T-helper 9 cell (primary cell): ENCODE measurements around the gene NT5C.

Experiments
- DNase-seq: peaks from one replicate; pipeline ENCODE4 v3.0.0-alpha.2; 2020

Gene NT5C

DNA sequence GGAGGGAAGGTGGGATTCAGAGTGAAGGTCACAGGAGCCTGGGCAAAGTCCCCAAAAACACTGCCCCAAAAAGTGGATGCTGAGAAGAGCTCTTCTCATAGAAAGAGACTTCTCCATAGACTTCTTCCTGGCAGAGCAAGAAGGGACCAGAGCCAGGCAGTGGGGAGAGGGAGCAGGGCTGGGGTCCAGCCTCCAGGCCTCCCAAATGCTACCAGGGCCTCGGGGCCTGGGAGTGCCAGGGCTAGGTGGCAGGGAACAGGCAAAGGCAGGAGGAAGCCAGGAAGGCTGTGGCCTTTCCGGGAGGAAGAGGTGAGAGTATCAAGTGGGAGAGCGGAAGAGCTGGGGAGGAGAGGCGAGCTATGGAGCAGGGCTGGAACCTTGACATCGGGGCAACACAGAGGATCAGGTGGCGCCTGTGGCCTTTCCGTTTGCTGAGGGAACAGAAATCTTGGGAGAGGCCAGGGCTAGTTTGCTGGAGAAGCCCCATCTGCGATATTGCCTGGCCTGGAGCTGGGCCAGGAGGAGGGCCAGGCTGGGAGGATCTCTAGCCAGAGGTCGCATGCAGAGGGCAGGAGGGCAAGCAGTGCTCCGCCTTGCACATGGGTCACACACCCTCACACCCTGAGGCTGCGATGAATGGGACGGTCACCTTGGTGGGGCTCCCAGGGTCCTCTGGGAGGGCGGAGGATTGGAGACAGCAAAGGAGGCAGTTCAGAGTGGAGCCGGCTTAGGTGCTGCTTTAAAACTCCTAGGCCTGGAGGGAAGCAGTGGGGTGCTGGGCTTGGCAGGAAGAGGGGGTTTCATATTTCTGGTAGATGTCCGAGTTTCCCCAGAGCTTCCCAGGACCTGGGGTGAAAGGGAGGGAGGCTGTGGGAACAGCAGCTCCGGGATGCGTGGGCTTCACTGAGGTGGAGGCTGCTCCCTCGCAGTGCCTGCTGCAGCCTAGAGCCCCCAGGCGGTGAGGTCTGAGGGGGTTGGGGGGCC lies 40.4 kb downstream of the NT5C start:
- DNase-seq = no peak

GRCh38 chr17:75088465-75089417 lies 42.8 kb downstream of the NT5C start:
- no peak for DNase-seq

GRCh38 chr17:75087558-75088453 lies 43.7 kb downstream of the NT5C start, which contains the start of gene SLC16A5:
SLC16A5 (plus strand) TSS chr17:75087954; CDS start chr17:75093637, 5,683 bp downstream.
- DNase-seq = peak; percentile 21

DNA sequence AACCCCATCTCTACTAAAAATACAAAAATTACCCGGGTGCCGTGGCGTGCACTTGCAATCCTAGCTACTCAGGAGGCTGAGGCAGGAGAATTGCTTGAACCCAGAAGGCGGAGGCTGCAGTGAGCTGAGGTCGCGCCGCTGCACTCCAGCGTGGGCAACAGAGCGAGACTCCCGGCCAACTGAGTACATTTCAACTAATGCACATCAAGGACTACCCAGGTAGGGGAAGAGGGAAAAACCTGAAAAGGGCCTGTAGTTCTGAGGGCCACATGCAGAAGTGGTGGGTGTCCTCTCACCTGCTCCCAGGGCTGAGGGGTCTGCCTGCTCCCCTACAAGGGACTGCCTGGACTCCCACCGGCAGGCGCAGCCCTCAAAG lies 44.4 kb downstream of the NT5C start:
- no peak for DNase-seq

DNA sequence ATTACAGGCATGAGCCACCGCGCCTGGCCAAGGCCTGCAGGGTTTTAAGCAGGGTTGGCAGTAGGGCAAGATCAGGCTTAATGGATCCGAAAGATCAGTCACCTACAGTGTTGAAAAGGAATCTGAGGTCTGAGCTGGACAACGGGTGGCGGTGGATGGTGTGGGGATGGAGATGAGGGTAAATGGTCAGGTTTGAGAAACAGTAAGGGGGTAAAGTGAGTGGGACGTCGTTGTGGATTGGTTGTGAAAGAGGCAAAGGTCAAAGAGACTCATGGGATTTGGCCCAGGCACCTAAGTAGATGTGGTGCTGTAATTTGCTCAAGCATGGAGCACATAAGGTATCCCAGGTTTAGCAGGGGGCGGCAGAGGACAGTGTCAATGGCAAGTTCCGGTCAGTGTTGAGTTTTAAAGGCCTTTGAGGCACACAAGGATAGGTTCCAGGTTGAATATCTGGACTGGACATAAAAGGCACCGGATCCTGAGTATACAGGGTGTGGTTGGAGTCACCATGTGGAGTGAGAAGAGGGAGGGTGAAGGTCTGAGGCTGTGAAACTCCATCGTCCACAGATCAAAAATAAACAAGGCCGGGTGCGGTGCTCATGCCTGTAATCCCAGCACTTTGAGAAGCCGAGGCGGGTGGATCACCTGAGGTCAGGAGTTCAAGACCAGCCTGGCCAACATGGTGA lies 44.9 kb downstream of the NT5C start:
- no peak for DNase-seq

DNA sequence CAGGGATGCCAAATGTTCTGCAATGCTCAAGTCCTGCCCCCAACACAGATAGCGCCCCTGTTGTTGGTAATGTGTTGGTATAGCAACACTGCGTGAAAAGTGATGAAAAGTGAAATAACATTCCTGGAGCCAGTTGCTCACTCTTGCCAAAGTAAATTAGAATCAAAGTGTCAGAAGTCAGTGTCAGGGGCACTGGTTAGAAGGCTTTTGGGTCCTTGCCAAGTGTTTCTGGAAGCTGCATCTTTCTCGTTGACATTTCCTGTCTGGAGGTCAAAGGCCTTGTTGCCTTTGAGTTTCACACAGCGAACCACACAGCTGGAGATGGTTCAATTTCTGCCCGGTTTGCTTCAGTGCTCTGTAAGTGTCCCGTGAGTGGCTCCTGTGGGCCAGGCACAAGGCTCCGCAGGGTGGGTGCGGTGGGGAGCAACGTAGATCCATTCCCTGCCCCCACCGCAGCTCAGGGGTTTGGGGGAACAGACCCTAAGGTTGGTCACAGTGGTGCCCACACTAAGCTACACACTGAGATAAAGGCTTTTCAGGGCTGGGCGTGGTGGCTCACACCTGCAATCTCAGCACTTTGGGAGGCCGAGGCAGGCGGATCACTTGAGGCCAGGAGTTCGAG lies 47.4 kb downstream of the NT5C start:
- DNase-seq = no peak

DNA sequence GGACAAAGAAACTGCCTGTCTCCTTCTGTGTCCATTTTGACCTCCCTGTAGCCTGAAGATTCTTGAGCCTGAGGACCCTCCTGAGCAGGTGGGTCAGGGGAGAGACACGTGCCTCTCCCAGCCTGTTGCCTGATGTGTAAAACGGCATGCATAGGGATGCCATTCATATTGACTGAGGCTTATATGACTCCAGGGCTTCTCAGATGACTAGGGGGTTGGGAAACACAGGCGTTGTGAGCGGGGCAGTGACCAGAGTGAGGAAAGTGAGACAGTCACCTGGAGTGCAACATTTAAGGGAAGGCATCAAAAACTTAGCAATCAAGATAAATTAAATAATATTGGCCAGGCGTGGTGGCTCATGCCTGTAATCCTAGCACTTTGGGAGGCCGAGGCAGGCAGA lies 48.9 kb downstream of the NT5C start:
- DNase-seq = no peak

DNA sequence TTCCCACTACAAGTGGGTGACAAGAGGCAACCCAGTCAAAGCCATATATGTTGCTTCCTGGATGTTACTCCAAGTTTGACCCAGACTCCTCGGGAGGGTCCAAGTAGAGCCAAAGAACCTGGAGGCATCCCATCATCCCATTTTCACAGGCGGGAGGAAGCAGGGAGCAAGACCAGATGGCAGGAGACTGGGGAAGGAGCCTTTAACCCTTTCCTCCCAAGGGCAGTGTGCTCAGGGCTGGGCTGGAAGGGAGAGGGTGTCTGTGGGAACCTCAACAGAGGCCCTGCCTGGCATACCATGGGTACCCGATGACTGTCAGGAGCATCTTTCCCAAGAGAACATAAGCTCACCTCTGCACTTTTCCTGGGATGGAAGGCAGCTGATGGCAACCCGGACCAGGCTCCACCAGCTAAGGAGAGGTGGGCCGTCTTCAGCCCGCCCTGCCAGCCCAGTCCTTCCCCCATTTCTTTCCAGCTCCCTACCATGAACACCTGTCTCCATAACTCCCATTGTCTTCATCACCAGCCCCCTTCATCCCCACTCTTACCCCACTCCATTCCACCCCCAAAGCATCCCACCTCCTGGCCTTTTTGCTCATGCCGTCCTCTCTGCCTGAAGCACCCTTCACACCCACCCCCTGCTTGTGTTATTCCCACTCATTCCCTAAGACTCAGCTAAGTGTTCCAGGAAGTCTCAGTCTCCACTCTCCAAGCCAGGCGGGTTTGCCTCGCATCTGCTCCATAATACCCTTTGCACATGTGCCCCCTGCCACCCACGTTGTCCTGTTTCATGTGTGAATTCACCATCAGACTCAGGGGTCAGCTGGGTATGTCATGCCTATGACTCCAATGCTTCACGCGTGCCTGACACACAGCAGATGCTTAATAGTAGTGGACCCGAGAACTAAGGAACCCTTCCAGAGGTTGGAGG lies 49.7 kb downstream of the NT5C start:
- no peak for DNase-seq
